Activated CD4-positive, alpha-beta T cell treated with anti-CD3 and anti-CD28 coated beads, Interleukin-2, amount 50 U/mL, for 16 hours (primary cell): ENCODE results near the gene PCNX3.
"Not testable (repeated sequence)": the region's sequence is repeated elsewhere in the genome, so short reads cannot be mapped to it uniquely, and the experiment has no call there.

ENCODE experiments used
- DNase-seq: peaks from one replicate; pipeline ENCODE4 v3.0.0-alpha.2; 2020

PCNX3 gene

DNA sequence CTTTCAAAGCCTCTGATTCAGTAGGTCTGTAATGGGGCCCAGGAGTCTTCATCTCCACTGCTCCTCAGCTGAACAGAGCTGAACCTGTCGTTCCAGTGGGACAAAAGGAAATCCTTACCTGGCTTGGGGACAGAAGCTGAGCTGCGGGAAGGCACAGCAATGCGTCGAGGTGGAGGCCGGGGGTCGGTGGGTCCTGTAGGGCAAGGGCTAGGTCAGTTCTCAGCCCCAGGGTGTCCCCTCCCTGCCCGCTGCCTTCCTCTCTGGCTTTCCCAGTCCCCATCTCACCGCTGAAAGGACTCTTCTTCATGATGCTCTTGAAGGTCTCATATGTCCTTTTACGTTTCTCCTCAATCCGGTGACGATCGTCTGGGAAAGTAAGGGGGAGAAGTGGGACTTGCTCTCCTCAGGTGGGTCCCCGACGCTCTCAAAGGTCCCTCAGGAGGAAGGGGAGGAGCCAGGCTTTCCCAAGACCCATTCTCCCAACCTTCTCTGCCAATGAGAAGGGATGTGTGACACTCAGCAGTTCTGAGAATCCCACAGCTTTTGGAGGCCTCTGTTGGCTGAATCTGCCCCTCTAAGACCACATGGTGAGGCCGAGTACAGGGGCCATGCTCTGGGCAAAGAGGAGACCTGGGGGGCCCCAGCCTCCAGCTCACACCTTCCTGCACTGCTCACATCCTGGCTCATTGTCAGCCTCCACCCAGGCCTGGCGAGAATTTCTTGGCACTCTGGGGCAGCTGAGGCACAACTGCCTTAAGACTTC lies 40.2 kb downstream of the PCNX3 start:
- no peak for DNase-seq

GRCh38 chr11:65657426-65657825 lies 41.9 kb downstream of the PCNX3 start:
- DNase-seq, result no peak

- DNase-seq, result no peak
Measured at GRCh38 chr11:65658174-65659021, 42.8 kb downstream of the PCNX3 start.

- no peak for DNase-seq
Measured at GRCh38 chr11:65660038-65660437, 44.5 kb downstream of the PCNX3 start.

DNA sequence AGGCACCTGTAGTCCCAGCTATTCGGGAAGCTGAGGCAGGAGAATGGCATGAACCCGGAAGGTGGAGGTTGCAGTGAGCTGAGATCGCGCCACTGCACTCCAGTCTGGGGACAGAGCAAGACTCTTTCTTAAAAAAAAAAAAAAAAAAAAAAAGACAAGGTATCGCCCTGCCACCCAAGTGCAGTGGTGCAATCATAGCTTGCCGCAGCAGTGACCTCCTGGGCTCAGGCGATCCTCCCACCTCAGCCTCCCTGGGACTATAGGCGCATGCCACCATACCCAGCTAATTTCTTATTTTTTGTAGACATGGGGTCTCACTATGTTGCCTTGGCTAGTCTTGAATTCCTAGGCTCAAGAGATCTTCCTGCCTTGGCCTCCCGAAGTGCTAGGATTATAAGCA lies 45.3 kb downstream of the PCNX3 start:
- DNase-seq, result not testable (repeated sequence)

- DNase-seq, result no peak
Measured at GRCh38 chr11:65661599-65662246, 46.1 kb downstream of the PCNX3 start.

GRCh38 chr11:65662247-65662798 lies 46.7 kb downstream of the PCNX3 start:
- no peak for DNase-seq

DNA sequence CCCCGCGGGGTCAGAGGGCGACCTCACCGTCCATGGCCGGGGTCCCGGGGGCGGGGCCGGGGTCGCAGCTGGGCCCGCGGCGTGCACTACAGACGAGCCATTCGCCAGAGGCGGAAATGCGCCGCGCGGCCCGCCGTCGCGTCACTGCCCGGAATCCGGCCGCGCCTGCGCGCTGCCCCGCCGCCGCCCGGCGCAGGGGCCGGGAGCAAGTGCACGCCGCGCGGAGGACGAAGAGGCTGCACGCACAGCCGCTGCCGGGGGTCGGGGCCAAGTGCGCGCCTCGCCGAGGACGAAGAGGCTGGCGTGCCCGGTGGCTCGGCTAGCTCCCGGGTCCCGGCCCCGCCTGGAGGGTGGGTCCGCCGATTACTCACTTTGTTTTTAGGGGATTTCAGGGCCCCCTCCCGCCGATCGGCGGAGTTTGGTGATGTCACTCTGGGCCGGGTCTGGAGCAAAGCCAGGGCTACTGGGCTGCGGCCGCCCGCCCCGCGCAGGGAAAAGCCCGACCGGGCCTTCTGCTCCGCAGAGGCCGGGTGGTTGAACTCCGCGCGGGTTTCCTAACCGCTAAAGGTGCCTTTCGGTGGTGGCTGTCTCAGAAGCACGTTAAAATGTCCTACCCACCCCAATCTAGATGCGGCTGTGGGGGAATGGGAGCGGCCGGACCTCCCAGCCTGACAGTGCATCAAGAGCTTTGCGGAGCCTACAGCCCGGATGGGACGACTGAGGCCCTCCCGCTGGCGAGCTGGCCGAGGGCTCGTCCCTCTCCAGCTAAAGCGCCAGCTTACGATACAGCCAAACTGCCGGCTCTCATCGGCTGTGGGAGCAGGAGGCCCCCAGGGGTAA lies 47.4 kb downstream of the PCNX3 start, which contains the start of gene RELA:
Gene RELA, minus strand, starts transcription at position 118 of the 840 bp plus-strand sequence. Its CDS starts 84 bp downstream, at position 34.
- DNase-seq, result peak; percentile 92

GRCh38 chr11:65663639-65664200 lies 48.1 kb downstream of the PCNX3 start:
- peak; percentile 43 for DNase-seq

DNA sequence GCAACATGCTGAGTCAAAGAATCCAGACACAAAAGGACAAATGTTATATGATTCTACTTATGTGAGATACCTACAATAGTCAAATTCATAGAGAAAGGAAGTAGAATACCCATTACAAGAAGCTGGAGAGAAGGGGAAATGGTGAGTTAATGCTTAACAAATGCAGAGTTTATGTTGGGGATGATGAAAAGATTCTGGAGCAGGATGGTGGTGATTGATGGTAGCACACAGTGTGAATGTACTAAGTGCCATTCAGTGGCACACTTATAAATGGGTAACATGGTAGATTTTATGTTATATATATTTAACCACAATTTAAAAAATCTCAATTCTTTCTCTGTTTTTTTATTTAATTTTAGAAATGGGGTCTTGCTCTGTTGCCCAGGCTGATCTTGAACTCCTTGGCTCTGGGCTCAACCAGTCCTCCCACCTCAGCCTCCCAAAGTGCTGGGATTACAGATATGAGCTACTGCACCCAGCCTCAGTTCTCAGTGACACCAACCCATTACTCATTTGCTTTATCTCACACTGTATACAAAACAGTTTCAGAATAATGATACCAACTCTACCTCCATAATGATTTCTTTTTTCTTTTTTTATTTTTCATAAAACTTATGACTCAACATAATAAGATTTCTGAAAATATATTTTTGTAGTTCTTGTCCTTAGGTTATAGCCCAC lies 56.7 kb downstream of the PCNX3 start:
- no peak for DNase-seq

DNA sequence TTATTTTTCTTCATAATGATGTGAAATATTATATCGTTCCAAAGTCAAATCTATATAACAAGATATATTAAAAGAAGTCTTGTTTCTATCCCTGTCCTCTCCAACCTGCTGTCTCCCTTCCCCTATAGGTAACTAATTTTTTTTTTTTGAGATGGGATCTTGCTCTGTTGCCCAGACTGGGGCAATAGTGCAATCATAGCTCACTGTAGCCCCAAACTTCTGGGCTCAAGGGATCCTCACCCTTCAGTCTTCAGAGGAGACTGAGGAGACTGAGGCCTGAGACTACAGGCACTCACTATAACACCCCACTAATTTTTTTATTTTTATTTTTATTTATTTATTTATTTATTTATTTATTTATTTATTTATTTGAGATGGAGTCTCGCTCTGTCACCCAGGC lies 57.4 kb downstream of the PCNX3 start:
- no peak for DNase-seq

GRCh38 chr11:65680192-65680743 lies 64.7 kb downstream of the PCNX3 start:
- DNase-seq, result no peak

- DNase-seq, result not testable (repeated sequence)
Measured at GRCh38 chr11:65683480-65683879, 67.9 kb downstream of the PCNX3 start.

DNA sequence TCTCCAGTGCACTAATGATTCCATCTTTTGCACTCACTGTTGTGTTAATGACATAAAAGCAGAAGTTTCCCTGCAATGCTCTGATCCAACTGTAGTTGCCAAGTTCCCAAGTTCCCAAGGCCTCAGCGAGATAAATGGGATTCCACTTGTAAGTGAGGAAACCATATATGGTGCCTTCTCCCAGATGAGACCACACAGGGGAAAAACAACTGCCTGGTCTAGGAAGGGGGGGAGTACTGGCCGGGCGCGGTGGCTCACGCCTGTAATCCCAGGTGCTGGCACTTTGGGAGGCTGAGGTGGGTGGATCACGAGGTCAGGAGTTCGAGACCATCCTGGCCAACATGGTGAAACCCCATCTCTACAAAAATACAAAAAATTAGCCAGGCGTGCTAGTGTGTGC lies 70.4 kb downstream of the PCNX3 start:
- DNase-seq, result no peak
